ENCODE results near the gene TBL1X. TPM values are rescaled to one million over a fixed set of nuclear protein-coding genes. Genes with fewer than 3 reads are reported as not detected.

The TBL1X gene
- total and polyA plus RNA-seq, 10 of the 15 experiments (the other 5 are each of a cell fraction or from before 2014, with no cell fraction given): 4.4 to 26.3 (median 10.6) TPM

GRCh38 chrX:9586992-9587392, 122.1 kb downstream of the TBL1X start:
- no TSS peak for BruUV-seq (replicated peaks)
- Histone ChIP-seq H4K20me1 (ENCODE audit: control insufficient read depth, insufficient read depth) (no peaks in the 10 kb centered on the region), H3K79me2 (ENCODE audit: control insufficient read depth, insufficient read depth, low read length) (no peaks in the 10 kb centered on the region), H2AFZ (ENCODE audit: control insufficient read depth, low read depth, low read length) (no peak overlapping the region), H3K27me3 (replicated peaks in 1 of 2; ENCODE audit: control insufficient read depth in 2 of 2, insufficient read depth in 2 of 2, low read length in 1 of 2) (no peaks in the 10 kb centered on the region), H3K9me3 (replicated peaks; ENCODE audit: control insufficient read depth, insufficient read depth, low read length) (no peaks in the 10 kb centered on the region), H3K4me2 (ENCODE audit: control insufficient read depth, insufficient read depth) (no peak overlapping the region), H3K36me3 (ENCODE audit: control insufficient read depth in 2 of 2, insufficient read depth in 2 of 2, low read length in 1 of 2) (no peaks in the 10 kb centered on the region), H3K9ac (ENCODE audit: control insufficient read depth, insufficient read depth, low read length) (no peak overlapping the region), H3K27ac (ENCODE audit: control insufficient read depth, insufficient read depth) (no peak overlapping the region), H3K4me3 (no peak overlapping the region), H3K4me1 (ENCODE audit: control insufficient read depth, insufficient read depth, low read length) (no peaks in the 10 kb centered on the region)
- ChIA-PET RAD21 (ENCODE audit: unreplicated experiment) (no interaction called here), CTCF (no interaction called here), SMC1A (ENCODE audit: uncharacterized antibody, unreplicated experiment) (interaction anchor here (1.8 kb wide), 1 partner anchor 13 kb away, joined by 4 read pairs; no protein-coding TSS in a partner anchor), POLR2A (no interaction called here)
- in situ Hi-C loops (cut with MboI): no loop called here
- intact Hi-C loops (cut with micrococcal nuclease; ENCODE audit: unreplicated experiment): no loop called here
- no peak for FAIRE-seq
- ATAC-seq: no peak
- WGBS (ENCODE audit: insufficient coverage, insufficient replicate concordance, low lambda C conversion rate, missing lambda C conversion rate): 72% methylated on average over 14 of the region's 14 CpGs
- TF ChIP-seq USF2 (IDR thresholded peaks at IDR 0.05; ENCODE audit: borderline replicate concordance, low read depth, low read length) (no peak), HSF1 (IDR thresholded peaks at IDR 0.05; ENCODE audit: low read depth, low read length) (no peak), ATF2 (IDR thresholded peaks at IDR 0.05; ENCODE audit: low read length) (no peak), TARDBP (IDR thresholded peaks at IDR 0.05; ENCODE audit: borderline replicate concordance) (no peak), ESRRA (IDR thresholded peaks at IDR 0.05; ENCODE audit: low read length) (no peak), ZNF384 (IDR thresholded peaks at IDR 0.05; ENCODE audit: borderline replicate concordance, low read depth, low read length) (no peak), POLR2AphosphoS2 (IDR thresholded peaks at IDR 0.05; ENCODE audit: low read depth, low read length) (no peak), PRDM15 (CRISPR knock-in tag; IDR thresholded peaks at IDR 0.05) (no peak), GATAD2B (conservative IDR thresholded peaks at IDR 0.05; ENCODE audit: low read depth) (no peak), NFYB (IDR thresholded peaks at IDR 0.05; ENCODE audit: insufficient read depth, low read depth, low read length) (no peak), MEF2A (IDR thresholded peaks at IDR 0.05; ENCODE audit: insufficient read depth, low read depth, low read length) (no peak)
- no peak for DNase-seq (ENCODE audit: low read depth, low spot score)

Measured in GM12878 (cell line).